Fibroblast of peridontal ligament (primary cell): ENCODE measurements around the gene TRNT1.

Experiments used
- DNase-seq: peaks from one replicate; pipeline ENCODE4 v3.0.0-alpha.2; 2010; ENCODE audit errors: extremely low read depth

The TRNT1 gene

DNA sequence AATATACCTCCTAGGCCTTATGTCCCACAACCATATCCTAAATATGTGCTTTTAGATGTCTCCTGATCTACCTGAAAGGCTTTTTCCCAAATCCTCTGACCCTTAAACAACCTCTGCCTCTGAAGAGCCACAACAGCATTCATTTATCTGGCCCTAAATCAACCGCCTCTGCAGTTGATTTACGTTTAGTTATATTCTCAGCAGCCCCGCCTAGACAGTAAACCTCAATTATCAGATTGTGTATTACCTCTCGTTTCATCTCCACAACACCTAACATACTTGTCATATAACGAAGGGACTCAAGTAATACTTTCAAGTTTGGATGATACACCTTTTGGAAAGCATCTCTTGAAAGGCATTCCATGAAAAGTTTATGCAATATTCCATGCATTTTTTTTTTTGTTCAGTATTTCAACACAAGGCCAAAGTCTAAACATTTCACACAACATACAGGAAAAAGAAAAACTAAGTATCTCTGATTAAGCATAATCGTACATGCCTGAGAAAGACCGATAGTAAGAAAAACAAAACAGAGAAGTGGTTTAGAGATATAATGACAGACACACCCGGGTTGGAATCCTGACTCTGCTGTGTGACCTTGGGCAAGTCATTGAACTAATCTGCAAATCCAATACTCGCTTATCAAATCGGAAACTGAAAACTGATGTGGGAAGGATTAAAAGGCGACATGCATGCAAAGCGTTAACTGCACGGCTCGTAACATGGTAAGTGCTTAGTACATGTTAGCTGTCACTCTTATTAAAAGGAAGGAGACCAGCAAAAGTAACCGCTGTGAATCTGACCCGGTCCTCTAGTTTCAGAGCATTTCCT lies 52.0 kb downstream of the TRNT1 start:
- DNase-seq: peak; percentile 3

DNA sequence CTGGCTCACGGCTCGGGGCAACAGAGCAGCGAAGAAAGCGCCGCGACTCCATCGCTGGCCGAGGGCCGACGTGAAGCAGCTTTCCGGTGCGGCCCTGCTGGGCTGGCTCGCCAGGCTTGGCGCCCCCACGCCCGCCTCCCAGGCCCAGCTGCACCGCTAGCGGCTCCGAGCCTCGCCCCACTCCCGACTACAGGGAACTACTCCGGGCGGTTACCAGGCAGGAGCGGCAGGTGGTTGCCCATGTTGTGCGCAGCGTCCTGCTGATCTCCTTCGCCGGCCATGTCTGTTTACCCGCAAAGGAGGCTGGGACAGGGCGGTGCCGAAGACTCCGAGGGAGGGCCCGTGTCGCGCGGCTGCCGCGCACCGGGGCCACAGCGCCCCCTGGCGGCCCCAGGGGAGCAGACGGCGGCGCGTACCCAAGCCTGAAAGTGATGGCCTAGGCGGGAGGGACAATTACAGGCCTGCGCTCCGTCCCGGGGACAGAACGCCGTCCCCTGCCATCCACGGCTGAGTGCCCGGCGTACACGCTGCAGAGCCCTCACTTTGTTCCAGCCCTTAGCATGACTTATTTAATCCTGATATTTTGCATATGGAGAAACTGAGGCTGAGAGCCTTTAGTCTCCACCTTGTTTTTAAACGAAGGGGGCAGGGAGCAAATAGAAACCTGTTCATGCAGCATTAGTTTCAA lies 52.8 kb downstream of the TRNT1 start, which contains the start of gene CRBN:
TSS of gene CRBN (minus strand) at position 285 of the 688 bp plus-strand sequence. CDS start at position 281, 4 bp downstream.
- DNase-seq: peak; percentile 75

DNA sequence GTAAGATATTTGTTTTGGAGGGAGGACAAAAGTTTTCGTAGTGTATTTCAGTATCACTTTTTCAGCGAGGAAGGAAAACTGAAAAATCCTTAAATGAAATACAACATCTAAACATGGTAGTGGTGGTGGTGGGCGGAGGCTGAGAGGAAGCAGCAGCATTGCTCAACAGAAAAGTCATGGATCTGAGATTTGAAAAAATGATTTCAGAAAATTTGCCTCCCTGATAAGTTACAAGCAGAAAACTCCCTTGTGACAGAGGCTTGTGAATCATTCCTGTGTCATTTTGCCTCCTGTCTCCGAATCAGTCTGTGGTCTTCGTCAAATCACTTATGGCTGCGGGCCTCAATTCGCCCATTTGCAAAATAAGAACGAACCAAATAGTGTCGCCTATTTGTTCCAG lies 53.7 kb downstream of the TRNT1 start:
- DNase-seq: peak; percentile 2

DNA sequence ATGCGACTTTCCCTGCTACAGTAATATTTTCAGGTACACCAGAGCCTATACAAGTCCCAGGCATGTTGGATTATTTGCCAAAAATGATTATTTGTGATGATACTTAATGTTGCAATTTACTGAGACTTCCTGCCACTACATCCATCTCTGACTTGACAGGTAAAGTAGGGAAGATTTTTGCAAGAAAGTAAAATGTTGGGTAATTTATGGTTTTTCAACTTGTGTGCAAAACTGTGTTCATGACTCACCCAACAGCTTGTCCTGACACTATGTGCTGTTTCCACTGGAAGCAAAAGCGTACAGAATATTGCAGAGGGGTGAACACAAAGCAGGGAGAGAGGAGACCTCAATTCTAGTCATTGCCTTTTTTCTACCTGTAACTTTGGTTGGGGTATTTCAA lies 58.1 kb downstream of the TRNT1 start:
- no peak for DNase-seq

DNA sequence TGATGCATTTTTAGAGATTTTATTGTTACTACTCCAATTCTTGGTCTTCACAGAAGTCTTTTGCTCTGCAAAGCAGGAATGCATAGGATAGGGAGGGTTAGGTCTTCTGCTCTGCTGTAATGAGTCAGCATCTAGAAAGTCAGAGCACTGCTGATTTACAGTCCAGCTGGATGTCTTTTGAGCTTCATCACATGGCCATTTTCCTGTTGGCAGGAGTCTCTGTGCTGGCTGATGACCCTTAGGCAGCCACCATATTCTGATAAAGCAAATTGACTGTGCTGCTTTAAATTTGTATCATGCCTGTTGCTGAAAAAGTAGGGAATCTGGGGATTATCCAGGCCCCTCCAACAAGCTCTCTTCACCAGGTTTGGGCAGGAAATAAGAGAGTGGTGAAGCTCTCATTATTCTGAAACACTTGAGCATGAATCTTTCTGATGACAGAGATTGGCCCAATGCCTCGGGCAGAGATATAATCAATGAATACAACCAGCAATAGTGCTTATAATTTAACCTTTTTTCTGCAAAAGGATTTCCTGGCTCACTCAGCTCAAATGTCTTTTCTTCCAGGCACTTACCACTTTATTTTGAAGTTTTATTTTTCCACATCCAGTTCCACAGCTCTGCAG lies 62.5 kb downstream of the TRNT1 start:
- peak; percentile 17 for DNase-seq

DNA sequence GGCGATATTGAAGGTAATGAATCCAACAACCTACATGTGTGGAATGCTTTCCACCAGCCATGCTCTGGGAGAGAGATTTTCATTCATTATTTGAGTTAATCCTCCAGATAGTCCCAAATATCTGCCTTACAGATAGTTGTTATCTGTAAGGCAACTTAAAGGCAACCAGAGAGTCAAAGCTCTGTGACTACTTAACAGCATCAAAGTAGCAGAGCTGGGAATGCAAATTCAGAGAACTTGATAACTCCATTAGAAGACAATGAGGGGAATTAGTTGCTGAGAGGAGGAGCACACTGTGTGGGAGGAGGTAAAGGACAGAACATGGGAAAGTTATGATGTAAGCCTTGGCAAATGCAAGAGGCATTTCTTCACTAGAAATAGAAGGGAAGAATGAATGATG lies 63.2 kb downstream of the TRNT1 start:
- no peak for DNase-seq

DNA sequence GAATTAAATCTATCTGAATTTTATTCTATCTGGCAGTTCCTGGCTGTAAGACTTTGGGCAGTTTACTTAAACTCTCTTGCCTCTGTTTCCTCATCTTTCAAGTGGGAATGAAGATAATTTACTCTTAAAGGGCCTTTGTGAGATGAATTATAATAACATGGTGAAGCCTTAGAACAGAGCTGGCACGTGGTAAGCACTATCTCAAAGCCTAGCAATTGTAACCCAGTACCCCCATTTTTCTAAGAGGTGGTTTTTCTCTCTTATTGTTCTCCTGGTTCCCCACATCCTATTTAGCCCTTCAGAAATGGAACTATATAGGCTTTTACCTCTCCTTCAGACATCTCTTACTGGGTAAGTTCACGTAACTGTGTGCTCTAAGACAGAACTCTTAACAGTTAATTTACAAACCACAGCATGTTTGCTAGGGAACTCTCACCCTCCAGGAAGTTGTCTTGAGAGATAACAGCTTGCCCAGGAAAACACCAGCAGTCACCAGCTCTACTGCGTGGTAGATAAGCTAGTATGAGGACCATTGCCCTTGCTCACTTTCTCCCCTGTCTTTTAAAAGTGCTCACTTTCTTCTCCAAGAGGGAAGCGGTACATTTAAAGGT lies 65.0 kb downstream of the TRNT1 start:
- no peak for DNase-seq

DNA sequence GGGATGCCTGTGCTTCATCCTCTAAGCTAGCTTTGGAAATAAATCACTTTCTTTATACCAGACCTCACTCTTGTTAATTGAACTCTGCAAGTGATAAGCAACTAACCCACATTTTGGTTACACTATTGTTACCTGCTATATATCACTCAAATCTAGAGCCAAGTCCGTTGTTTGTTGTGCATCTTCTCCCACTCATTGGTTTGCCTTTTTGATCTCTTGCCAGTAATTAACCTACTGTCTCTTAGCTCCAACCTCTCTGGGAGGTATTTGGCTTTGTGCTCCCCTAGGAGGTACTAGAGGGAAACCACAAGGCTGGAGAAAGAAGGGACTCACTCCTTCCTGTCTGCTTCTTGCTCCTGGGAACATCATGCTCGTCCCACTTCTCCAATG lies 65.5 kb downstream of the TRNT1 start:
- no peak for DNase-seq

DNA sequence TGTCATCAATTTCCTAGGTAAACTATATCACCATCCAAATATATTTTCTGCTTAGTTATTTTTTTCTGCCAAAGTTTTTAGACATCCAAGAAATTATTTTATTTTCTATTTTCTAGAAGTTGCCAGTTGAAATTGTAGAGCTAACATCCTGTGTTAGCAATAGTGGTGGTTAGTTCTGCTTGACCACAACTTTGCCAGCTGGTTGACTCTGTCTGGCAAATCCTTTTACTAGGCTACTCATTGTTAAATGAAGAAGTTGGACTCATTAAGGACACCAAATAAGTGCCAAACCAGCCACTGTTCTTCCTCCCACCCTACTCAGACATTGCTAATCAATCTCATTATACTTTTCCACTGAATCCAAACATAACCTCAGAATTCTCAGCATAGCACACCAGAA lies 68.1 kb downstream of the TRNT1 start:
- no peak for DNase-seq

DNA sequence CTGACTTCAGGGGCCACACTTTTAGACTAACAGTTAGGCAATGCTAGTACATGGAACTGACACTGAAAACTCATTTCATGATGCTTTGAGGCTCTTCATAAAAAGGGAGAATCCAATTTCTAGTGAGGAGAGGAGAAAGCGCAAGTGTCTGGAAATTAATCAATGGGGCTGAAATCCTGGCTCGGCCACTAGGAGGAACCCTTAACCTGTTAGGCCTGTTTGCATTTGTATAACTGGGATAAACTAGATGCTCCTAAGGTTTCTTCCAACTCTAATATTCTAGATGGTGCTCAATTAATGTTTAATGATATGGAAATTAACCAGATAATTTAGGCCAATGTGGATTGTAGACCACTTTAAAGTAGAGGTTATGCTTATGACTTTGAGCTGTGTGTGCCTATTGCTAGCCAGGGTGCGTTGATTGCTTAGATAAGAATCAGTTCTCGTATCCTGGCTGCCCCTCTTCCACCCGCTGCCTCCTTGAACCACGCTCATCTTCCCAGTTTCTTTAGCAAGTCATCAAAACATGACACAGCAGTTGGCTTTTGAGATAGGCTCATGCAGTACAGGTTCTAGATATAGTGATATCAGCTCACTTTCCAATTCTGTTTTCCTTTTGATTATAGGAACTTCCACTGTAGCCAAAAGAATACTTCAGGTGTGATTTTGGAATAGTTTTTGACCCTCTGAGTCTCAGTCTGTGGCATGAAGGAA lies 69.6 kb downstream of the TRNT1 start:
- no peak for DNase-seq
